Activated T-helper 1 cell treated with anti-CD3 and anti-CD28 coated beads, Interleukin-12 subunit alpha, Interleukin-12 subunit beta, Interleukin-2, Interleukin-4 antibody, amounts not matched to agents 30 ng/mL and 10 ng/mL and 1 ng/mL, durations not matched to agents 14 hours and 24 hours and 36 hours (primary cell): ENCODE data around the gene MTERF4. TPM values are rescaled to one million over a fixed set of nuclear protein-coding genes. Genes with fewer than 3 reads are reported as not detected.

ENCODE experiments used
- DNase-seq: peaks from one replicate; pipeline ENCODE4 v3.0.0; 2021; ENCODE audit warnings: low spot score
- H3K27ac Mint-ChIP-seq: one replicate; pipeline ENCODE4 v1.8.0; 2021; ENCODE audit warnings: mild to moderate bottlenecking, mixed read lengths
- H3K27me3 Mint-ChIP-seq: one replicate; pipeline ENCODE4 v1.8.0; 2022; ENCODE audit warnings: mild to moderate bottlenecking, moderate library complexity, mixed read lengths; ENCODE audit not compliant: insufficient read depth
- H3K36me3 Mint-ChIP-seq: one replicate; pipeline ENCODE4 v1.8.0; 2021; ENCODE audit warnings: low read depth, mixed read lengths
- H3K4me1 Mint-ChIP-seq: one replicate; pipeline ENCODE4 v1.8.0; 2021; ENCODE audit warnings: low read depth, mixed read lengths
- H3K4me3 Mint-ChIP-seq: one replicate; pipeline ENCODE4 v1.8.0; 2021; ENCODE audit warnings: mild to moderate bottlenecking, moderate library complexity, mixed read lengths
- H3K9me3 Mint-ChIP-seq: one replicate; pipeline ENCODE4 v1.8.0; 2021; ENCODE audit warnings: mixed read lengths
- intact Hi-C: fragments of 100-400 bp; cut with micrococcal nuclease; formaldehyde crosslinking; loops from one replicate; pipeline ENCODE4 v1.15.1; 2024
- total RNA-seq: library from RNA; stranded (reverse); gene quantifications from 2 replicates; pipeline ENCODE4 v1.2.3, GENCODE V29; 2022

MTERF4 gene
- total RNA-seq, 1 donor from 2014 or later: 43.3 TPM

- DNase-seq: no peak
- Mint-ChIP-seq H3K4me3 (no peak overlapping the region), H3K27ac (no peak overlapping the region), H3K36me3 (no peaks in the 10 kb centered on the region), H3K9me3 (no peaks in the 10 kb centered on the region), H3K27me3 (no peaks in the 10 kb centered on the region), H3K4me1 (no peaks in the 10 kb centered on the region)
- intact Hi-C loops: no loop called here
Measured at GRCh38 chr2:241050624-241051577, 51.2 kb downstream of the MTERF4 start.

- H3K4me3 Mint-ChIP-seq: no peak overlapping the region
- no peak for DNase-seq
- no peaks in the 10 kb centered on the region for H3K27me3 Mint-ChIP-seq
- no peaks in the 10 kb centered on the region for H3K36me3 Mint-ChIP-seq
- no peaks in the 10 kb centered on the region for H3K9me3 Mint-ChIP-seq
- intact Hi-C loops: no loop called here
- no peaks in the 10 kb centered on the region for H3K4me1 Mint-ChIP-seq
- no peak overlapping the region for H3K27ac Mint-ChIP-seq
Measured at GRCh38 chr2:241049739-241050623, 52.1 kb downstream of the MTERF4 start.

GRCh38 chr2:241048949-241049343 is 53.1 kb downstream of the MTERF4 start:
- no peaks in the 10 kb centered on the region for H3K4me1 Mint-ChIP-seq
- H3K4me3 Mint-ChIP-seq: no peak overlapping the region
- intact Hi-C loops: no loop called here

GRCh38 chr2:241048149-241048948 is 53.7 kb downstream of the MTERF4 start:
- H3K27me3 Mint-ChIP-seq: no peaks in the 10 kb centered on the region
- H3K4me1 Mint-ChIP-seq: no peaks in the 10 kb centered on the region
- H3K9me3 Mint-ChIP-seq: no peaks in the 10 kb centered on the region
- no peak for DNase-seq
- no peaks in the 10 kb centered on the region for H3K36me3 Mint-ChIP-seq
- no peak overlapping the region for H3K27ac Mint-ChIP-seq
- intact Hi-C loops: no loop called here
- no peak overlapping the region for H3K4me3 Mint-ChIP-seq

More at GRCh38 chr2:241048949-241049343, 53.1 kb downstream of the MTERF4 start:
- H3K27me3 Mint-ChIP-seq: no peaks in the 10 kb centered on the region
- H3K9me3 Mint-ChIP-seq: no peaks in the 10 kb centered on the region
- no peak overlapping the region for H3K27ac Mint-ChIP-seq
- DNase-seq: no peak
- no peaks in the 10 kb centered on the region for H3K36me3 Mint-ChIP-seq

GRCh38 chr2:241047253-241048010 is 54.7 kb downstream of the MTERF4 start:
- DNase-seq: no peak
- Mint-ChIP-seq H3K27ac (no peak overlapping the region), H3K4me3 (no peak overlapping the region), H3K9me3 (no peaks in the 10 kb centered on the region), H3K27me3 (no peaks in the 10 kb centered on the region), H3K36me3 (peaks cover 3% of the 10 kb centered on the region), H3K4me1 (no peaks in the 10 kb centered on the region)
- intact Hi-C loops: no loop called here

Other genes starting within 250 kb of the MTERF4 start
- gene AGXT, start 233.5 kb downstream of the MTERF4 start, total RNA-seq: not detected in 2 replicates
- gene MAB21L4, start 206.1 kb downstream of the MTERF4 start, total RNA-seq: not detected in 2 replicates
- not detected in 2 replicates for gene CROCC2, start 196.0 kb downstream of the MTERF4 start, total RNA-seq
- 1.6 and 2.5 TPM in 2 replicates for gene SNED1, start 103.7 kb downstream of the MTERF4 start, total RNA-seq
- 101 and 104 TPM in 2 replicates for gene PASK, start 47.2 kb upstream of the MTERF4 start, total RNA-seq
- gene PPP1R7, start 48.2 kb upstream of the MTERF4 start, total RNA-seq: 115 and 118 TPM in 2 replicates
- gene ANO7, start 86.4 kb upstream of the MTERF4 start, total RNA-seq: 2.1 and 2.4 TPM in 2 replicates
- gene HDLBP, start 213.4 kb upstream of the MTERF4 start, total RNA-seq: 270 and 273 TPM in 2 replicates
- 203 and 219 TPM in 2 replicates for gene SEPTIN2, start 213.6 kb upstream of the MTERF4 start, total RNA-seq